ENCODE data around the gene MMP24OS. TPM values are rescaled to one million over a fixed set of nuclear protein-coding genes. Genes with fewer than 3 reads are reported as not detected.
A peak's percentile ranks its signal among the peaks of the same experiment; 100 is the strongest.

MMP24OS gene
- polyA plus RNA-seq (2013, experiment 1 of 2) = 13.0 TPM
- 12.7 TPM for polyA plus RNA-seq (2013, experiment 2 of 2)

DNA sequence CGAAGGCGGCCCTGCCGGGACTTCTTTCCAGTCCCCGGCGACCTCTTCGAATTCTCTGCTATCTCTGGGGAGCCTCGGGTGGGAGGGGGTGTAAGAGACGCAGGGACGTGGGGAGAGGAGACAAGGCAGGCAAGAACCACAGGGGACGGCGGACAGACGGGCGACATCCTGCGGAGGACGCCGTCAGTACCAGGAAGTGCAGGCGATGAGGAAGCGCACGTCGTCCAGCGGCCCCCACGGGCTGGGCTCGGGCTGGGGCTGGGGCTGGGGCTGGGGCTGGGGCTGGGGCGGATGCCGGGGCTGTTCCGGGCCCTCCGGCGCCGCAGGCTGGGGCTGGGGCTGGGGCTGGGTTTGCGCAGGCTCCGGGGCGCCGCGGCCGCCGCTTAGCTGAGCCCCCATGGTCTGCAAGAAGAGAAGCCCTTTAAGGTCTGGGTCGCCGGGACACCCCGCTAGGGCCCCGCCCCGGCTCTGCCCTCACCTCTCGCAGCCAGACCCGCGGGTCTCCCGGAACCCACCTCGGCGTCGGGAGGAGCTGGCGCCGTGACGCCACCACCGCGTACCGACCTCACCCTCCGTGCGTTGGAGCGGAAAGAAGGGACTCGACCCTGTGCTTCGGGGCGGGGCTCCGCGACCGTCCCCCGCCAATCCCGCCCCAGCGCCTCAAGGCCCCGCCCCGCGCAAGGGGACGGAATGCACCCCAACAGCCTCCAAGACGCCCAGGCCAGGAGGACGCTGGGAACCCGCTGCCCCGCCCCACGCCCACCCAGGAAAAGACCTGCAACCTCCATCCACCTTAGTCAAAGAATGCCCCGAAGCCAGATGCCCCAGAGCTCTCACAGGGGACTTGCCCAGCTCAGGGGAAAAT is at the start of gene MMP24OS:
Gene MMP24OS, minus strand, starts transcription at position 592 of the 865 bp plus-strand sequence. Its CDS starts 193 bp downstream, at position 399.
- H3K18ac ChIP-seq (ENCODE audit: low read length) = peak within 1 kb of the TSS; percentile 82
- H2BK15ac ChIP-seq (replicated peaks; ENCODE audit: low read depth) = no peak within 1 kb of the TSS
- H3K79me2 ChIP-seq (ENCODE audit: control insufficient read depth, insufficient read depth, low read length) = peaks cover 5% of the 10 kb centered on the region
- H4K8ac ChIP-seq (ENCODE audit: low read depth, low read length) = peak within 1 kb of the TSS; percentile 88
- no peaks in the 10 kb centered on the region for H3K27me3 ChIP-seq (ENCODE audit: insufficient read depth, low read length, poor library complexity)
- no peak within 1 kb of the TSS for H2AK5ac ChIP-seq (ENCODE audit: low read length)
- H3K56ac ChIP-seq (ENCODE audit: low read length) = peak within 1 kb of the TSS; percentile 95
- peak; percentile 96 for DNase-seq
- H3K79me1 ChIP-seq (ENCODE audit: low read length) = no peaks in the 10 kb centered on the region
- H3K23ac ChIP-seq (ENCODE audit: low read length) = peak within 1 kb of the TSS; percentile 83
- peak within 1 kb of the TSS; percentile 73 for H3K4me2 ChIP-seq (ENCODE audit: low read length)
- peaks cover 8% of the 10 kb centered on the region for H3K36me3 ChIP-seq (ENCODE audit: control insufficient read depth, insufficient read depth, low read length)
- peak within 1 kb of the TSS; percentile 73 for H3K4me3 ChIP-seq (ENCODE audit: low read length)
- whole genome bisulfite sequencing (ENCODE audit: extremely low coverage, insufficient coverage, low lambda C conversion rate) = no CpG with 5 or more reads among the region's 76 CpGs
- H2BK120ac ChIP-seq (ENCODE audit: low read depth, low read length) = no peak within 1 kb of the TSS
- peak within 1 kb of the TSS; percentile 85 for H3K4ac ChIP-seq (ENCODE audit: low read depth, low read length)
- no peak within 1 kb of the TSS for H4K5ac ChIP-seq (ENCODE audit: low read length)
- peak within 1 kb of the TSS; percentile 66 for H3K27ac ChIP-seq (ENCODE audit: low read depth, low read length)
- peak within 1 kb of the TSS; percentile 90 for H3K9ac ChIP-seq (ENCODE audit: low read length)
- H3K4me1 ChIP-seq (ENCODE audit: control insufficient read depth, low read depth, low read length) = peaks cover 2% of the 10 kb centered on the region
- H2BK5ac ChIP-seq (ENCODE audit: low read length) = no peak within 1 kb of the TSS

- no peak overlapping the region for H4K8ac ChIP-seq (ENCODE audit: low read depth, low read length)
- no peak overlapping the region for H2BK15ac ChIP-seq (replicated peaks; ENCODE audit: low read depth)
- no peak overlapping the region for H3K18ac ChIP-seq (ENCODE audit: low read length)
- no peak for DNase-seq
- H3K4me3 ChIP-seq (ENCODE audit: low read length) = no peak overlapping the region
- no peak overlapping the region for H3K56ac ChIP-seq (ENCODE audit: low read length)
- H3K23ac ChIP-seq (ENCODE audit: low read length) = no peak overlapping the region
- no peak overlapping the region for H4K5ac ChIP-seq (ENCODE audit: low read length)
- H3K36me3 ChIP-seq (ENCODE audit: control insufficient read depth, insufficient read depth, low read length) = no peaks in the 10 kb centered on the region
- H3K4me1 ChIP-seq (ENCODE audit: control insufficient read depth, low read depth, low read length) = no peaks in the 10 kb centered on the region
- H3K79me2 ChIP-seq (ENCODE audit: control insufficient read depth, insufficient read depth, low read length) = no peaks in the 10 kb centered on the region
- H3K27me3 ChIP-seq (ENCODE audit: insufficient read depth, low read length, poor library complexity) = no peaks in the 10 kb centered on the region
- H2BK120ac ChIP-seq (ENCODE audit: low read depth, low read length) = no peak overlapping the region
- no peak overlapping the region for H3K4ac ChIP-seq (ENCODE audit: low read depth, low read length)
- no peak overlapping the region for H2AK5ac ChIP-seq (ENCODE audit: low read length)
- no peak overlapping the region for H3K4me2 ChIP-seq (ENCODE audit: low read length)
- H3K27ac ChIP-seq (ENCODE audit: low read depth, low read length) = no peak overlapping the region
- WGBS (ENCODE audit: extremely low coverage, insufficient coverage, low lambda C conversion rate) = no CpG with 5 or more reads among the region's 4 CpGs
- no peaks in the 10 kb centered on the region for H3K79me1 ChIP-seq (ENCODE audit: low read length)
- no peak overlapping the region for H2BK5ac ChIP-seq (ENCODE audit: low read length)
- no peak overlapping the region for H3K9ac ChIP-seq (ENCODE audit: low read length)
These were observed 49.4 kb upstream of the MMP24OS start for GRCh38 chr20:35327074-35327976.

- Histone ChIP-seq H3K27me3 (ENCODE audit: insufficient read depth, low read length, poor library complexity) (no peaks in the 10 kb centered on the region), H3K4me3 (ENCODE audit: low read length) (no peak overlapping the region), H2BK120ac (ENCODE audit: low read depth, low read length) (no peak overlapping the region), H3K79me2 (ENCODE audit: control insufficient read depth, insufficient read depth, low read length) (no peaks in the 10 kb centered on the region), H3K23ac (ENCODE audit: low read length) (no peak overlapping the region), H3K9ac (ENCODE audit: low read length) (no peak overlapping the region), H3K79me1 (ENCODE audit: low read length) (no peaks in the 10 kb centered on the region), H3K4me1 (ENCODE audit: control insufficient read depth, low read depth, low read length) (no peaks in the 10 kb centered on the region), H4K5ac (ENCODE audit: low read length) (no peak overlapping the region), H2BK5ac (ENCODE audit: low read length) (no peak overlapping the region), H2AK5ac (ENCODE audit: low read length) (no peak overlapping the region), H3K36me3 (ENCODE audit: control insufficient read depth, insufficient read depth, low read length) (no peaks in the 10 kb centered on the region), H3K4ac (ENCODE audit: low read depth, low read length) (no peak overlapping the region), H3K4me2 (ENCODE audit: low read length) (no peak overlapping the region), H3K18ac (ENCODE audit: low read length) (no peak overlapping the region), H4K8ac (ENCODE audit: low read depth, low read length) (no peak overlapping the region), H3K27ac (ENCODE audit: low read depth, low read length) (no peak overlapping the region), H3K56ac (ENCODE audit: low read length) (no peak overlapping the region), H2BK15ac (replicated peaks; ENCODE audit: low read depth) (no peak overlapping the region)
- no peak for DNase-seq
- no CpG with 5 or more reads among the region's 3 CpGs for WGBS (ENCODE audit: extremely low coverage, insufficient coverage, low lambda C conversion rate)
These were observed 48.8 kb upstream of the MMP24OS start for GRCh38 chr20:35326740-35327073.

DNA sequence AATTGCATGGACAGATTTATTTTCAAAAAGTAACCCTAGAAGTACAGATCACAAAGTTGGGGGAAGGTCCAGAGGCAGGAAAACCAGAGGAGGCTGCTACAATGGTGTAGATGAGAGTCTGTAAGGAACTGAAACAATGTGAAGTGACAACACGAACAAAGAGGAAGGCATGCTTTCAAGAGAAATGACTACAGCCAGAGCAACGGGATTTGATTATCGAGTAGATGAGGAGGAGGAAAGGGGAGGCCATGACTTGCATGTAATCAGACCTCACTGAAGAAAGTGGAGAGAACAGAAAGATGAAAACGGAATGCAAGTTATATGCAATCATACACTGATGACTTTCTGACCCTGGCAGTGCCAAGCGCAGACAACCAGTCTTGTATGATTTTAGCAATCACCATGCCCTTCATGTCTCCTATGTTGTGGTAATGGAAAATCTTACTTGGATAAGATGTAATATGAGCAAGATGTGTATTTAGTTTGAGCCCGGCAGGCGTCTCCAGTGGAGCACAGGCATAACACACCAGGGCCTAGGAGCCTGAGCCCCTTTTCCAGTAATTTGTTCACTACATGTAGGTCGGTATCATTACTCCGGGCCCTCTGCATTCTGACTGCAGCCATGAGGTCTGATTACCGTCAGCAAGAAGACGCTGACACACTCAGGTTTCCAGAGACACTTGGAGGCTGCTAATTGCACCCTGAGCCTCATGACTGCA is 48.3 kb upstream of the MMP24OS start:
- H3K4me2 ChIP-seq (ENCODE audit: low read length) = no peak overlapping the region
- H3K27me3 ChIP-seq (ENCODE audit: insufficient read depth, low read length, poor library complexity) = no peaks in the 10 kb centered on the region
- H2AK5ac ChIP-seq (ENCODE audit: low read length) = no peak overlapping the region
- H3K4me1 ChIP-seq (ENCODE audit: control insufficient read depth, low read depth, low read length) = no peaks in the 10 kb centered on the region
- H2BK15ac ChIP-seq (replicated peaks; ENCODE audit: low read depth) = no peak overlapping the region
- H3K4ac ChIP-seq (ENCODE audit: low read depth, low read length) = no peak overlapping the region
- WGBS (ENCODE audit: extremely low coverage, insufficient coverage, low lambda C conversion rate) = no CpG with 5 or more reads among the region's 11 CpGs
- H3K9ac ChIP-seq (ENCODE audit: low read length) = no peak overlapping the region
- H3K79me2 ChIP-seq (ENCODE audit: control insufficient read depth, insufficient read depth, low read length) = no peaks in the 10 kb centered on the region
- H3K36me3 ChIP-seq (ENCODE audit: control insufficient read depth, insufficient read depth, low read length) = no peaks in the 10 kb centered on the region
- no peak overlapping the region for H2BK5ac ChIP-seq (ENCODE audit: low read length)
- H4K5ac ChIP-seq (ENCODE audit: low read length) = no peak overlapping the region
- H3K18ac ChIP-seq (ENCODE audit: low read length) = no peak overlapping the region
- H3K79me1 ChIP-seq (ENCODE audit: low read length) = no peaks in the 10 kb centered on the region
- H3K56ac ChIP-seq (ENCODE audit: low read length) = no peak overlapping the region
- no peak overlapping the region for H3K4me3 ChIP-seq (ENCODE audit: low read length)
- H3K27ac ChIP-seq (ENCODE audit: low read depth, low read length) = no peak overlapping the region
- H3K23ac ChIP-seq (ENCODE audit: low read length) = no peak overlapping the region
- no peak overlapping the region for H2BK120ac ChIP-seq (ENCODE audit: low read depth, low read length)
- H4K8ac ChIP-seq (ENCODE audit: low read depth, low read length) = no peak overlapping the region
- no peak for DNase-seq

- no peak overlapping the region for H3K4me2 ChIP-seq (ENCODE audit: low read length)
- H3K23ac ChIP-seq (ENCODE audit: low read length) = no peak overlapping the region
- no peak for DNase-seq
- no peak overlapping the region for H4K8ac ChIP-seq (ENCODE audit: low read depth, low read length)
- no peak overlapping the region for H3K4ac ChIP-seq (ENCODE audit: low read depth, low read length)
- H2BK120ac ChIP-seq (ENCODE audit: low read depth, low read length) = no peak overlapping the region
- H3K79me2 ChIP-seq (ENCODE audit: control insufficient read depth, insufficient read depth, low read length) = no peaks in the 10 kb centered on the region
- H3K18ac ChIP-seq (ENCODE audit: low read length) = no peak overlapping the region
- H2AK5ac ChIP-seq (ENCODE audit: low read length) = no peak overlapping the region
- no CpG with 5 or more reads among the region's 6 CpGs for WGBS (ENCODE audit: extremely low coverage, insufficient coverage, low lambda C conversion rate)
- H3K79me1 ChIP-seq (ENCODE audit: low read length) = no peaks in the 10 kb centered on the region
- no peak overlapping the region for H4K5ac ChIP-seq (ENCODE audit: low read length)
- no peaks in the 10 kb centered on the region for H3K4me1 ChIP-seq (ENCODE audit: control insufficient read depth, low read depth, low read length)
- H3K36me3 ChIP-seq (ENCODE audit: control insufficient read depth, insufficient read depth, low read length) = no peaks in the 10 kb centered on the region
- no peak overlapping the region for H2BK5ac ChIP-seq (ENCODE audit: low read length)
- no peak overlapping the region for H2BK15ac ChIP-seq (replicated peaks; ENCODE audit: low read depth)
- no peaks in the 10 kb centered on the region for H3K27me3 ChIP-seq (ENCODE audit: insufficient read depth, low read length, poor library complexity)
- H3K27ac ChIP-seq (ENCODE audit: low read depth, low read length) = no peak overlapping the region
- H3K56ac ChIP-seq (ENCODE audit: low read length) = no peak overlapping the region
- no peak overlapping the region for H3K4me3 ChIP-seq (ENCODE audit: low read length)
- H3K9ac ChIP-seq (ENCODE audit: low read length) = no peak overlapping the region
These were observed 47.5 kb upstream of the MMP24OS start for GRCh38 chr20:35325401-35325800.

Measured in mesendoderm (in vitro differentiated cells).